Islet of Langerhans (tissue), 1 donor: ENCODE results near the gene RBM5.

Experiments used
- FAIRE-seq: peaks from one replicate; lab custom pipeline; 2011; peaks lifted over from hg19 to GRCh38; lab: Jason Lieb, UNC

RBM5 gene

DNA sequence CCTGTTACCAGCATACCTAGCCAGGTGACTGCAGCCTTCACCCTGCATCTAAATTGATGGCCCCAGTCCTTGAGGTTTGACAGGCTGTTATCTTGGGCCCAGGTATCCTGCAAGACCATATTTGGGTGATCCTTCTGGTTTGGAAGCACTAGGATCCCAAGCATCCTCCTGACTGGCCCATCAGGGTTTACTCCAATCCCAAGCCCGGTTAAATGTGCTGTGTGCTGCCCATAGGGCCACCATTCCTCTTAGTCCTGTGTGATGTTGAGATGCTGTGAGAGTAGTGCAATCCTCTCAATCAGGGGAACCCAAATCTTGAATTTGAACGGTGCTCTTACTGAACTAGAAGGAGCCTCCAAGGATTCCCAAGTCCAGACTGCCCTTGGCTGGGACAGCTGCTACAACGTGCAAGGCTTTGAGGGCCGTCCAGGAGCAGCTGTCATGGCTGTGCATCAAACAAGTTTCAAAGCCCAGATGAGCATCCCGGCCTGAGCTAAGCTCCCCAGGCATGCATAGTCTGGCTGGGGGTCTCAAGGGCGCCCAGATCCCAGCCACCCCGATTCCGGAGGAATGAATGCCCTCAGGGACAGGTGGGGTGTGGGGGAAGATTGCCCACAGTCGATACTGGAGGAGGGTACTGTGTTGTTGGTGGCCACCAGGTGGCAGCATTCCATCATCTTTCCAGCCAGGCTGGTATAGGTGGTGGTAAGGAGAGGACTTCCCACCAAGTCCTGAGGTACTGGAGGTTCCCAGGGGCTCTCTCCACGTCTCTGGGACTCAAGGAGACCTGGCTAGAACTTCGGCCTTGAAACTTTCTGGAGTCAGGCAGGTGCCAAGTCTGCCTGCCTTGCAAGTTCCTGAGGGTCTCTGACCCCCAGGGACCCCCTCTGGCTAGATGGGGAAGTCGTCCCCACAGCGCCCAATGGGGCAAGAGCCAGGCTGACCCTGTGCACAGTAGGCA, 32.6 kb downstream of the RBM5 start:
- FAIRE-seq = no peak

DNA sequence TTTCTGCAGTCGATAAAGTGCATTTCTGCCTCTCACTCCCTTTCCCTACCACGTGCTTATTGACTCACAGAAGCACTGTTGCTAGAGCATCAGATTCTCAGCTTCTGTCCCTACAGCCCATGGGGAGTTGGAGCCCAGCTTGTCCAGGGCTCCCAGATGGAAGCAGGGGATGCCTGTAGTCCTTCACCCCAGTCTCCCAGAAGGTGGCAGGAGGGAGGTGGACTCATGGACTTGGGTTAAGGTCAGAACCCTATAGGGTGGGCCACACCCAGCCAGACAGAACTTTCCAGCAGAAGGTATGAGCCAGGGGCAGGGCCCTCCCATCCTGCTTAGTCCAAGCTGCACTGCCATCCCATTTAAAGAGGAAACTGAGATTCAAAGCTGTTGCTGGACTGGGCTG, 33.4 kb downstream of the RBM5 start:
- FAIRE-seq = no peak

DNA sequence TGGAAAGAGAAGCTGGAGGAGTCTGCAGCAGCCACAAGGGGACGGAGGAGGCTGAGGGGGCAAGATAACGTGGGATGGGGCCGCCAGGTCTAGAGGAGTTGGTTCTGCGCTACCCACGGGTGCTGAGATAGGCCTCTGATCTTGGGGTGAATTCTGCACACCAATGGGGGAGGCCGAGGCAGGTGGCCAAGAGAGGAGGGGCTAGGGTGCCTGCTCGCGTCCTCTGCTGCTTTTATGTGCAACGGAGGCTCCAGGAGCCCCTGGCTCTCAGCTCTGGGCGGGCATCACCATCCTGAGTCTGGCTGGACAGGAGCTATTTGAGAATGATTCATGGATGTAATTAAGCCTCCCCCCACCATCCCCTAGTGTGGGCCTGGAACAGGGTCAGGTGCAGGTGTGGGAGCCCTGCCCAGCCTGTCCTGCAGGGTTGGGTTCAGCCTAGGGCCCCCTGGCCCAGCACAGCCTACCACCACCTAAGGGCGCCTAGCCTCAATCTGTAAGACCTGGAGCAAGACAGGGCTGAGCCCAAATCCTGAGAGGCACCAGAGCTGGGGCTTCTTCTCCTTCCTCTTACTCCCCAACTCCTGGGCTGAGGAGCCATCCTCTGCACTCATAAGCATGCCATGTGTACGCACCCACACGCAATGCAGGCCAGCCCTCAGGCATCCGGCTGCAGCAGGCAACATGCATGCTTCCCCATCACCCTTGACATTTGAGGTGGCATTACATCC, 34.1 kb downstream of the RBM5 start:
- FAIRE-seq = no peak

DNA sequence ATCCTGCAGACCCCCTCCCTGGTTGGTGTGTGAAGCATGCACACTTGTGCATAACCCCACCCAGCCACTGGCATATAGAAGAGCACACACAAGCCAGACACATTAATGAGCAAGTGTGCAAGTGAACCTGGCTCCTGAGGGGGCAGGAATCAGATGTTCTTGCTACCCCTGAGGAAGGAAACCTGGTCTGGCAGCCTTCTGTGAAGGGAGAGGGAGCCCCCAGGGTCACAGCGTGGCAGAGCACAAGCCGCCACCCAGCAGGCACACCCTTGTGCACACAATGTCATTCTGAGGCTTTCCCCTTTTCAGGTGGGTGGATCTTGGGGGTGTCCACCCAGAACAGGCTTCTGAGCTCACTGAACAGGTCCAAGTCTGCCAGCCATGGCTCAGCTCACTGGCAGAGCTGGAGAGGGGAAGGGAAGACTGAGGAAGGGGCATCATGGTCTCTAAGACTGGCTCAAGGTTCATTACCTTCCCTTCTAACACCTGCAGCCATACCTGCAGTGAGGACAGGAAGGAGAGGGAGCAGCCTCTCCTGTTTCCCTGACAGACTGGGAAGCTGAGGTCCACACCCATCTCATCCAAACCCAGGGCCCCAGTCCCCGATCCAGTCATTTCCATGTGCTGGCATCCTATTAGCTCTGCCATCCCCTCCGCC, 34.8 kb downstream of the RBM5 start:
- FAIRE-seq = no peak

DNA sequence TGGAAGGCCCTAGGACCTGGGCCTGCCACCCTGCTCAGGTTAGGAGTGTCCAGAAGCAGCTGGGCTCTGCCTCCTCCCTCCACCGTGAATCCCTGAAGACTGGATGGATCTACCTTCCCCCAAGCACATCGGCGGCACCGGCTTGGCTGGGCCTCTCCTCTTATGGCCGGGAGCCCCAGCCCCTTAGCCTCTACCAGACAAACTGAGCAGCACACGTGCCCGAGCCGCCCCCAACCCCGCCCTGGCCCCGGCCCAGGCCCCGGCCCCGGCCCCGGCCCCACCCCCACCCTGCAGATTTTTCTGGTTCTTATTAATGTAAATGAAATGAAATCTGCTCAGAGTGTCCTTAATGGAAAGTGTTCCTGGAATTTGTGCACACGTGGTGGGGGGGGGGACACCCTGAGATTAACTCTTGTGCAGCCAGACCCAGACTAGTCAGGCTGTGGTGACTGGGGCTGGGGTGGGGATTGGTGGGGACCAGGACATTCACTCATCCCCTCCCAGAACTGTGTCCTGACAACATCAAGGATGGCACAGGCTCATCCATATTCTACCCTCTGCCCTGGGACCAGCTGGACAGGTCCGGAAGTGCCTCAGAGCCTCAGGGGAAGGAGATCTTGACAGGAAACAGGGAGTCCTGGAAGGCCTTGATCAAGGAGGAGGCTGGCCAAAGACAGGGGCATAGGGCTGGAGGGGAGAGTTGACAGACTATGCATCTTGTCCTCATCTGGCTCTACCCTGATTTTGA, 35.5 kb downstream of the RBM5 start:
- no peak for FAIRE-seq

DNA sequence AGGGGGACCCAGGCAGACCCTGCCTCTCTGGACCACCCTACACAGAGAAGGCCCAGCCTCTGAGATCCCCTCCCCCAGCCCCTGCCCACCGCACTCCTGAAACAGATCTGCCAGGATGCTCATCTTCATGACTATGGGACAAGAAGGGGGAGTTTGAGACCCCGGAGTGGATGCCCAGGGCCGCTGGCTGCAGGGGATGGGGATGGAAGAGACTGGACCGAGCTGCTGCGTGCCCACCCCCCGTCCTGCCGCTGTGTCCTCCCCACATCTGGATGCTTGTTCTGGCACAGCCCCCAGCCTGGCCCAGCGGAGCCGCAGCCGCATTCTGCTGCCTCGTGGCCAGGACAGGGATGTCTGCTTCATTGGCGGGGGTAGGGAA, 36.1 kb downstream of the RBM5 start:
- no peak for FAIRE-seq

DNA sequence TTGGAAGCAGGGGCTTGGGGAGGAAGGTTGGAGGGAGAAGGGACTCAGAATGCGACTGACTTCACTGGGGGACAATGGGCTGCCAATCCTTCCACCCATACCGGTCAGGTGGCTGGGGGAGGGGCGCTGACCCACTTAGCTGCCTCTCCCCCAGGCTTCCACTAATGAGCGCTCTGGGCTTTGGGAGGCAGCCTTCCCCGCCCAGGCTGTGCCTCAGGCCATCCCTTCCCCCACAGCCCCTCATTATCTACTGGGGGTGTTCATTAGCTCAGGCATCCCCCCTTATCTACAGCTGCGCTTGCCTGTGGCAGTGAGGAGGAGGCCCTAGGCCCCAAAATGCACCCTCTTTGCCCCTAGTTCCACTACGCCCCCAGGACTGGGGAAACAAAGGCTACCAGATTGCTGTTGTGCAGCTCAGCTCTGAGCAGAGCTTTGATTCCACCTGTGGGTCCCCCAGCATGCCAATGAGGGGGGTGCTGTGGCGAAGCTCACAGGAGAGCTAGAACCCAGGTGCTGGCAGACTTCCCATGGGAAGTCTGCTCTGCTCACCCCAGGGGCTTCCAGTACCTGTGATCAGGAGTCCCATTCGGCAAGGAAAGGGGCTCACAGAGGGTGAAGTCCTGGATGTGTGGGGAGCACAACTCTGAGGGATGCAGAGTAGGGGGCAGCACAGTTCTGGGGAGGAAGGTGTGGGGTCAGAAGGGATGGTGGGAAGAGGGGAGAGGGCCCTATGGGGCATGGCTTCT, 37.0 kb downstream of the RBM5 start:
- no peak for FAIRE-seq

DNA sequence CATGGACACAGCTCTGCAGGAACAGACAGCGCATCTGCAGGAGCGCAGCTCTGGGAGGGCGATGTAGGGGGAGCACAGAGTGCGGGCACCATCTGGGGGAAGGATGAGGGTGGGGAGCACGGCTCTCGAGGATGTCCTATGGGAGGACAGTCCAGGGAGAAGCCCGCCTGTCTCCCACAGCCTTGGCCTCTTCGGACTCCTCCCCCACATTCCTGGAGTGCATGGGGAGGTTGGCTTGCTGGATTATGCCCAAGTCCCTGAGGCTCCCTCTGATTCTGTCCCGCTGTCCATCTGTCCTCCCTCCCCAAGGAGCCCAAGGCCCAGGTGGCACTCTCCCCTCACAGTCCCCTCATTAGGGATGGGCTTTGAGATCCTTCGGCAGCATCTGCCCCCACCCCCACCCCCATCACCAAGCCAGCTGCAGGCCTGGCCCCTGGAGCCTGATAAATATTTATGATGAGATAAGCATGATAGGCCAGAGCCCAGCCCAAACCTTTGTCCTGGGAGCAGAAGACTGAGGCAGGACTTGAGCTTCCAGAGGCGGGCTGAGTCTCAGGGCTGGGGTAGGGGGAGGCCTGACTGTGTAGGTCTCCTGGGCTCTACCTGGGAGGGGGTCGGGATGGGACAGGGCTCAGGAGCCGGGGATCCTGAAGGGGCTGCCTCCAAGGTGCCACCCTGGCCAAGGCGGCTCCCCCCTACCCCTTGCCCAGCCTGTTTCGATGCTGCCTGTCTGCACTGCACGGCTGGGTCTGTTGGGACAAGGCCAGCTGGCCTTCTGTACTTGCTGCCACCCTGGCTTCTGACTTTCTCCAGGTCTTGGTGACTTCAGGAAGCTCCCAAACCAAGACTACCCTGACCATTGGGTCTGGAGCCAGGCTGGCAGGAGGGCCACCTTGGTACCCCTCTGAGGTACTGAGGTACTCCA, 37.8 kb downstream of the RBM5 start:
- FAIRE-seq = no peak

DNA sequence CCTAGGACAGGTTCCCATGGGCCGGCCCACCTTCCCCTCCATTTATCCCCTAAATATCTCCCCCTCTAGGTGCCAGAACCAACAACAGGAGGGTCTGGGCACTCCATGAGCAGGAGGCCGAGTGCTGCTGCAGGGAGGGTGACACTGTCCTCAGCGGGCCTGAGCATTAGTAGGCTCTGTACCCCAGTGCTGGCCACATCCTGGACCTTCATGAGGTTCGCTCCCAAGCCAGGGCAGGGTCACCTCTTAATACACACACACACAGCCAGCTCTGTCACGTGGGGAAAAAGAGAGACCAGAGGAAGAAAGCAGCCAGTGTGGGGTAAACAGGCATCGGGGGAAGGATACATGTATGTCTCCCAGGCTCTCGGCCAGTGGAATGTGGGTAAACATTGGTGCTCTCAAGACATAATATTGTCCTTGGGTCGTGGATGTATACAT, 38.6 kb downstream of the RBM5 start:
- FAIRE-seq = no peak

DNA sequence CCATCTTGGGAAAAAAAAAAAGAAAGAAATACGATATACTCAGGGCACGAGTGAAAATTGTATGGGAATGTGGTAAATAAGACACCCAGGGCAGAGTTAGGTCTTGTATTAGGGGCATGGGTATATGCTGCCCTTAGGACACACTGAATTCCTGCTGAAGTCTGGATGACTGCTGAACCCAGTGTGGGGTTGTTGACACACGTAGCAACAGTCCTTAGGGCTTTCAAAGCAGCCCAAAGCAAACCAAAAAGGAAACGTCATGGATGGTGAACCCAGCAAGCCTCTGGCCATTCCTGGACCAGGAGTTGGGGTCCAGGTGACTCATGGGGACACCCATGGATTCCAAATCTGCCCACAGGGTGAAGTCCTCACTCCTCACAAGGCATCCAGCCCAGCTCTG, 39.3 kb downstream of the RBM5 start:
- no peak for FAIRE-seq

DNA sequence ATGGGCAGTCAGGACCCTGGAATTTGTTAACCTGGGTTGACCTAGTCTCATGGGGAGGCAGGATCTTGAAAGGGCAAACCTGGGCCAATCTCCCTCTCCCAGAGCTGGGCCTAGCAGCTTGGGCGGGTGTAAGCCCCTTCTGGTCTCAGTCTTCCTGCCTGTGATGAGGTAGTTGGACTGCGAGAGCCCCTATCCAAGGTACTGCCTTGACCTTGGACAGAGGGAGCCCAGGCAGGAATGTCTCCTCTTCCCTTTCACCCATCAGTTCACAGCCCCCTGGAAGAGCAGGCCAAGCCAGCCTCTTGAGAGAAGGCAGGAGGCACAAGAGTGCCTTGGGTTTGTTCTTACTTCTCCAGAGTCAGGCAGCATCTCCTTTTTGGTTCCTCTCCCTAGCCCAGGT, 41.7 kb downstream of the RBM5 start:
- no peak for FAIRE-seq

DNA sequence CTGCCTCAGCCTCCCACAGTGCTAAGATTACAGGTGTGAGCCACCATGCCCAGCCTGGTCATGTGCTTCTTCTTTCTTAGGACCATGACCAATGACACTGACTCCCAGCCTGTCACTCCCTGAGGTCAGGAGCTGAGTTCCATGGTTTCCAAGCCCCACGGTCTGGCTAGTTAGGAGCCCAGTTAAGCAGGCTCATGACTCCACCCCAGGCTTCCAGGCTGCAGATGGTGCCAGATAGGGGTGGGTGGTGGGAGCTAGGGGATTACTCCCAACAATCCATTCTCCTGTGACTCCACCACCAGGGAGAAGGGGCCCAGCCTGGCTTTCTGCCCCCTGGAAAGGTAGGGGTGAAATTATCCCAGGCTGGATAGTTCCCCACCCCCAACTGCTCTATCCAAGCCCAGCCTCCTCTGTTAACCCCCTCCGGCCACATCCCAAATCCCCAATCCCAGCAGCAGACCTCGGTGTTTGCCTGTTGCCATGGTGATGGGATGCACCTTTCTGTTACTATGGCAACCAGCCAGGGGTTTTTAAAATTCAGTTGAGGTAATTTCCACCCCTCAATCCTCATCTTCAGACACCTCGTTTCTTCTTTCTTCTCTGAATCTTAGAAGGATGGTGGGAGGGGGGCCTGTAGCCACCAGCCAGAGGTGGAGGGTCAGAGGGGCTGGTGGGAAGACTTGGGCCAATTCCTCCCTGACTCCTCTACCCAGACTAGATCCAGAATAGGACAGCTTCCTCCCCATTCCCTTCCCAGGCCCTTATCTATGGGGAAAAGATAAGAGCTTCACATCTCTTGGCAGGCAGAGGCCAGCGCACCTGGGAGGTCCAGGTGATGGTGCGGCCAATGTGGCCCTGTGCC, 43.9 kb downstream of the RBM5 start:
- FAIRE-seq = no peak

DNA sequence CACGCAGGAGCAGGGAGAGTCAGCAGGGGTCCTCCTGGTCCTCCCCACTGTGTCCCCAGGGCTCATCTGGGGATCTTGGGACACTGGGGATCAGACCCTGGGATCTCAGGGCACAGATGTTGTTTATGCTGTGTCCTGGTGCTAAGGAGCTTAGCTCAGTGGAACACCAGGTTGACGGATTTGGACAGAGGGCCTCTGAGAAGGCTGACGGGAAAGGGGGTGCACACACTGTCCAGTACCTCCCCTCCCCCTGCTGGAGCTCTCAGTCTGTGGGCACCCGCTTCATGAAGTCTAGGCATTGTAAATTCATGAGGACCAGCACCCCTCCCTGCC, 44.5 kb downstream of the RBM5 start:
- no peak for FAIRE-seq

DNA sequence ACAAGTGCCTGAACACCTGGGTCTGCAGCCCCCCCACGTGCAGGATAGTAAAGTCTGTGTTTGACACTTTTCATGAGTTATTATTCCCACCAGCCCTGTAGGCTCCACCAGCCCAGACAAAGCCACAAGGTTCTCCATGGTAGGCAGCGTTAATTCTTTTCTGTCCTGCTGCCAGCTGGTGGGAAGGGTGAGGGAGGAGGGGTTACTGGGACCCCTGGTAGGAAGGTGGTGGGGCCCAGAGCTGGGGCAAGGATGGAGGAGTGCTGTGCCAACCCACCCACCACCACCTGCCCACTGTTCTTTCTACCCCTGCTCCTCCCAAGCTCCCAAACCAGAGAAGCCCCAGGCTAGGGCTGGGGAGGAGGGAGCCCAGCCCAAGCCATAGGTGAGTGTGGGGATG, 45.6 kb downstream of the RBM5 start:
- no peak for FAIRE-seq

DNA sequence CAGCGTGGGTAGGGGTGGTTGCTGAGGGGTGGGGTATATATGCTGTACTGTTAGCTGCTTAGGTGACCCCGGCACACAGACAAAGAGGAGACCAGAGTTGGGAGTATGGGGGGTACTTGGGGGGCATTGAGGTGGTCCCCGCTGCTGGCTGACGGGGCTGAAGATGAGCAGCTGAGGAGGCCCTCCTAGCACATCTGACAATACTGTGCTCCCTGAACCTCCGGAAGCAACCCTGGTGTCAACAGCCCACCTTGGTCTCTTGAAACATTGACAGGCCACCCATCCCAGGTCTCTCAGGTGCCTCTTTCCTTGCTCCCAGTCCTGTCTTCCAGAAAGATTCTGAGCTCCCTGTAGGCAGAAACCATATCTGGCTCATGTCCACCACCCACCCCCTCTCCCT, 47.2 kb downstream of the RBM5 start:
- FAIRE-seq = no peak

DNA sequence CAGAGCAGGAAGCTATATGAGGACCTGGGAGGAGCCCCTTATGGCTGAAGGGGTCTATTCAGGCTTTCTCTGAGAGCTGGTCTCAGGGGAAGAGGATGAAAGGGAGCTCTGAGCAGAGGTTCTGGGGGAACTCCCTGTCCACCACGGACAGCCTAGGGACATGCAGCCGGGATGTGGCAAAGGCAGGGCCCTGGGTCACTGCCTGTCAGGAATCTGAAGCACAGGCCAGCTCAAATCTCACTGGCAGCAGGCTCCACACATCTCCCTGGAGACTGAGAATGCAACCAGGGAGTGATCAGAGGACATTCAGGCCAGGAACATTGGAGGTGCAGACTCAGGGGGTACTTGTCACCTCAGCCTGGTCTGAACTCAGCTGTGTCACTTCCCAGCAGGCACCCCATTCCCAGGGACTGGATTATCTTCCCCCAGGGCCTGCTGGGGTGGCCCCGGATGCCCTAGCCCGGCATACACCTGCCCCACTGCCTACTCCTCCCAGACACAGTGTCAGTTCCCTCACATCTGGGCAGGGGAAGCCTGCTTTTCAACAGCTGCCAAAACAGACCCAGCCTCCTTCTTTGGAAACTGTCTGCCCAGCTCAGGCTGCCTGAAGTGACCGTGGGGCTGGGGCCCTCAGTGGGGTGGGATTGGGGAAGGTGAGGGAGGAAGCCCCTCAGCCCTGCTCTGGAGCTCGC, 48.1 kb downstream of the RBM5 start:
- FAIRE-seq = no peak

DNA sequence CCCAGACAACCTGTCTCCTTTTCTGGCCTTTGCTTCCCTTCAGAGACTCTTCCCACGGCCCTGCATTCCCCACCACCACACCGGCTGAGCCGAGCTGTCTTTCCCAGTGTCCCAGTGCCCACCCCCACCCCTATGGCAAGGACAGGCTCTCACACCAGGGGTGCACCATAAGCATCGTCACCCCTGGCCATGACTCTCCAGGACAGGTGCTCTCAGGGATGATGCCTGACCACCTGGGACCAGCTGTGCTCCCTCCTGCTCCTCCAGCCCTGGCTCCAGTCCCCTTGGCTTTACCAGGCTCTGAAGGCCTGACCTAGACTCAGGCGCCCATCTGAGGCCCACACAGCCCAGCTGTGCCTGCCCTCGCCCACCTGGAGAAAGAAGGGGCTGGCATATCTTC, 48.8 kb downstream of the RBM5 start:
- FAIRE-seq = no peak

DNA sequence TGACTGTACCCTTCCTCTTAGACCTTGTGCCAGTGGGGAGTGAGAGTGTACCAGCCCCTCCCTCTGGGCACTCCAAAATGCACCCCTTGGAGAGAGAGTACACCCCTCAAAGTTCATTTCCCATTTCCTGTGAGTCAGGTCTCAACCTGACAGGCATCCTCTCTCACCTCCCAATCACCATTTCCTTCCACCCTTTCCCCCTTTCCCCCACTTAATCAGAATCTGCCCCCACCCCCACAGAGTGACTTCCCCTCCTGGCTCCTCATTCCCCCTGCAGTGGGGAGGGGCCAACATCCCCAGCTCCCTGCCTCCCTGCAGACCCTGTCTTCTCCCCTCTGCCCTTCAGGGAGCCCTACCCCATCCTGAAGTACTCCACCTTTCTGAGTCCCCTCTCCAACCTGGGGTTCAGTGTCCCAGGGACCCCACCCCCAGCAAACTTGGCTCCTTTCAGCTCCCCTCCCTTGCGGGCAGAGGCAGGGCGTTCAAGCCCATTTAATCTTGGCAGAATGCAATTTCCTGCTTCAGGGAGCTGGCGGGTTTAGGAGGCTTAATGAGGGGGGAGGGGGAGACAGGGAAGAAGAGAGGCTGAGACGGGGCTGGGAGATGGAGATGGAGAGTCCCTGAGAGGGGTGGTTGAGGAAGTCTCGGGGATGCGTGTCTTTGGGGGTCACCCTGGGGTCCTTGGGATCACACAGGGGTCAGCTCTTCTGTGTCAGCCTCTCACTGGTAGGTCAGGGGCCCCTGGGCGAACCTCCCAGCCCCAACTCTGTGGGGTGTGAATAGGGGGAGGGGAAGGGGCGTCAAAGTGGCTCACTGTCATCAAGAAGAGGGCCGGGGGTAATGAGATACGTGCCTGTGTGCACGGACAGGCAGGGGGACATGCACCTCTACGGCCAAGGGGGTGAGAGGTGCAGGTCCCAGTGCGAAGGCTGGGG, 49.8 kb downstream of the RBM5 start:
- FAIRE-seq = no peak
